ENCODE measurements around the gene LYPLA2.
"Not testable (repeated sequence)": the region's sequence is repeated elsewhere in the genome, so short reads cannot be mapped to it uniquely, and the experiment has no call there.

Gene LYPLA2

DNA sequence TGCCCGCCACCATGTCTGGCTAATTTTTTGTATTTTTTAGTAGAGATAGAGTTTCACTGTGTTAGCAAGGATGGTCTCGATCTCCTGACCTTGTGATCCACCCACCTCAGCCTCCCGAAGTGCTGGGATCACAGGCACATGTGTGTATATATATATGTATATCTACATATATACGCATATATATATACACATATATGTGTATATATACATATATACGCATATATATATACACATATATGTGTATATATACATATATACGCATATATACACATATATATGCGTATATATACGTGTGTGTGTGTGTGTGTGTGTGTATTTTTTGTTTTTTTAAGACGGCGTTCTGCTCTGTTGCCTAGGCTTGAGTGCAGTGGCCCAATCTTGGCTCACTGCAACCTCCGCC, 7.8 kb upstream of the LYPLA2 start:
- H3K9ac ChIP-seq (ENCODE audit: low read length); H3K9me3 ChIP-seq (ENCODE audit: control insufficient read depth, insufficient read depth, low read depth, low read length); H3K27me3 ChIP-seq (ENCODE audit: control insufficient read depth, insufficient read depth, low read length); H3K4me1 ChIP-seq (ENCODE audit: control insufficient read depth, insufficient read depth, low read length); H3K4me3 ChIP-seq (ENCODE audit: low read depth, low read length); H3K27ac ChIP-seq (ENCODE audit: low read depth, low read length): not testable (repeated sequence)
- peaks cover 65% of the 10 kb centered on the region for H3K36me3 ChIP-seq (ENCODE audit: control insufficient read depth, insufficient read depth, low read length)

DNA sequence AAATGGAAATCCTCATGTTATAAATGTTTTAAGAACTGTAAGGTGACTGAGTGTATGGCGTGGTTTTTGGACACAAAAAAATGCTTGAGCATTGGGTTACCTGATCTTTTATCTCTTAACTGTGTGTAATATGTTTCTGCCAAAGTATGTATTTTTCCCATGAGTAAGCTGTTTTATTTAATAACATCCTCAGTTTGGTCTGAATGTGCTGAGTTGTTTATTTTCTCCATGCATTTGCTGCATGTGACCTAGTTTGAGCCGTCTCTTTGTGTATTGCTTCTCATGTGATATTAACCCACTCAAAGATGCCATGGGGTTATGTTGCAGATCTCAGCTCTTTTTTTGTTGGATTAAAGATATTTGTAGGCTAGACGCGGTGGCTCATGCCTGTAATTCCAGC, 6.1 kb upstream of the LYPLA2 start:
- Histone ChIP-seq H3K4me1 (ENCODE audit: control insufficient read depth, insufficient read depth, low read length) (peaks cover 2% of the 10 kb centered on the region; the same call in 1 of the 2 replicates), H3K4me3 (ENCODE audit: low read depth, low read length) (no peak overlapping the region), H3K36me3 (ENCODE audit: control insufficient read depth, insufficient read depth, low read length) (peaks cover 71% of the 10 kb centered on the region), H3K27ac (ENCODE audit: low read depth, low read length) (no peak overlapping the region), H3K27me3 (ENCODE audit: control insufficient read depth, insufficient read depth, low read length) (no peaks in the 10 kb centered on the region), H3K9me3 (ENCODE audit: control insufficient read depth, insufficient read depth, low read depth, low read length) (no peaks in the 10 kb centered on the region), H3K9ac (ENCODE audit: low read length) (no peak overlapping the region)

GRCh38 chr1:23787701-23788100, 3.2 kb upstream of the LYPLA2 start:
- H3K9ac ChIP-seq (ENCODE audit: low read length): no peak overlapping the region
- H3K27ac ChIP-seq (ENCODE audit: low read depth, low read length): no peak overlapping the region
- H3K4me1 ChIP-seq (ENCODE audit: control insufficient read depth, insufficient read depth, low read length): peaks cover 15% of the 10 kb centered on the region
- no peak overlapping the region for H3K4me3 ChIP-seq (ENCODE audit: low read depth, low read length)
- no peaks in the 10 kb centered on the region for H3K27me3 ChIP-seq (ENCODE audit: control insufficient read depth, insufficient read depth, low read length)
- H3K9me3 ChIP-seq (ENCODE audit: control insufficient read depth, insufficient read depth, low read depth, low read length): no peaks in the 10 kb centered on the region
- peaks cover 49% of the 10 kb centered on the region for H3K36me3 ChIP-seq (ENCODE audit: control insufficient read depth, insufficient read depth, low read length)

DNA sequence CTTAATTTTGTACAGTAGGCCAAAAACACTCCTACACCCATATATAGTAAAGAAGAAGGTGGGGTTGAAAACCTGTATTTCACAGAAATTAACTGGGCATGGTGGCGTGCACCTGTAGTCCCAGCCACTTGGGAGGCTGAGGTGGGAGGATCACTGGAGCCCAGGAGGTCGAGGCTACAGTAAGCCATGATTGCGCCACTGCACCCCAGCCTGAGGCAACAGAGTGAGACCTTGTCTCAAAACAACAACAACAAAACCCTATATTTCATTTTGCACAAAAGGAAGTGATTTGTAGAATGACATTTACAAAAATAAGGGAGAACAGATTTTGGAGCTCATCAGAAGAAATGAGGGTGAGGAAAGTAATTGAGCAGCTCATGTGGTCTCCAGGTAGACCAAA, 2.2 kb upstream of the LYPLA2 start:
- peaks cover 53% of the 10 kb centered on the region for H3K36me3 ChIP-seq (ENCODE audit: control insufficient read depth, insufficient read depth, low read length)
- no peaks in the 10 kb centered on the region for H3K9me3 ChIP-seq (ENCODE audit: control insufficient read depth, insufficient read depth, low read depth, low read length)
- H3K27ac ChIP-seq (ENCODE audit: low read depth, low read length): no peak overlapping the region
- H3K27me3 ChIP-seq (ENCODE audit: control insufficient read depth, insufficient read depth, low read length): no peaks in the 10 kb centered on the region
- peaks cover 15% of the 10 kb centered on the region for H3K4me1 ChIP-seq (ENCODE audit: control insufficient read depth, insufficient read depth, low read length)
- H3K4me3 ChIP-seq (ENCODE audit: low read depth, low read length): no peak overlapping the region
- H3K9ac ChIP-seq (ENCODE audit: low read length): no peak overlapping the region

DNA sequence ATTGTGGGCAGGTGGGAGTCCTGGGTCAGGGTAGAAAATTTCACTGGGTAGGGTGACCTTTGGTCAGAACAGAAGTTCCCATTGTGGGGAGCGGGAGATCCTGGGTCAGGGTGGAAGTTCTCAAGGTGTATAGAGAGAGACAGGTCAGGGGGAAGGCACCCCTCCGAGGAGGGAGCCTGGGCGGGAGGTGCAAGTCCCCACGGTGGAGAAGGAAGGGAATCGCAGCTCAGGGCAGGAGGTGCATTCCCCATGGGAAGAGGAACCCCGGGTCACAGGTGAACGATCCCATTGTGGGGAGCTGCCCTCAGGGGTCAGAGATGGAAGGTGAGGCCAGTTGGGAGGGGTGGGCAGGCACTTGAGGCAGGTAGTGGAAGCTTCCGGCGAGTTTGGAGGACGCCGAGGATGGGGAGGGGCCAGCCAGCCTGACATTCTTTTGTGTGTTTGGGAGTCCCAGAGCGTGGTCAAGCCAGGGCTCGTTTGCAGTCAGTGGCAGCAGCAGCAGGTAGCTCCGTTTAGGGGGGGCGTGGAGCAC, 637 bp downstream of the LYPLA2 start:
- H3K4me3 ChIP-seq (ENCODE audit: low read depth, low read length): peak overlapping the region; percentile 83
- peak overlapping the region; percentile 77 for H3K9ac ChIP-seq (ENCODE audit: low read length)
- H3K27me3 ChIP-seq (ENCODE audit: control insufficient read depth, insufficient read depth, low read length): no peaks in the 10 kb centered on the region
- 0 out of 2 replicates have a peak overlapping the region, but pooled peaks have one; percentile 6 for H3K27ac ChIP-seq (ENCODE audit: low read depth, low read length)
- no peaks in the 10 kb centered on the region for H3K9me3 ChIP-seq (ENCODE audit: control insufficient read depth, insufficient read depth, low read depth, low read length)
- H3K36me3 ChIP-seq (ENCODE audit: control insufficient read depth, insufficient read depth, low read length): peaks cover 49% of the 10 kb centered on the region
- peaks cover 15% of the 10 kb centered on the region for H3K4me1 ChIP-seq (ENCODE audit: control insufficient read depth, insufficient read depth, low read length)

- H3K27ac ChIP-seq (ENCODE audit: low read depth, low read length): no peak overlapping the region
- H3K4me3 ChIP-seq (ENCODE audit: low read depth, low read length): peak overlapping the region; percentile 83
- H3K36me3 ChIP-seq (ENCODE audit: control insufficient read depth, insufficient read depth, low read length): peaks cover 50% of the 10 kb centered on the region
- H3K9me3 ChIP-seq (ENCODE audit: control insufficient read depth, insufficient read depth, low read depth, low read length): no peaks in the 10 kb centered on the region
- no peaks in the 10 kb centered on the region for H3K27me3 ChIP-seq (ENCODE audit: control insufficient read depth, insufficient read depth, low read length)
- peak overlapping the region; percentile 64 for H3K9ac ChIP-seq (ENCODE audit: low read length)
- peaks cover 15% of the 10 kb centered on the region for H3K4me1 ChIP-seq (ENCODE audit: control insufficient read depth, insufficient read depth, low read length)
Measured at GRCh38 chr1:23792151-23792945, 1.4 kb downstream of the LYPLA2 start.

- peaks cover 15% of the 10 kb centered on the region for H3K4me1 ChIP-seq (ENCODE audit: control insufficient read depth, insufficient read depth, low read length)
- H3K9ac ChIP-seq (ENCODE audit: low read length): no peak overlapping the region
- H3K36me3 ChIP-seq (ENCODE audit: control insufficient read depth, insufficient read depth, low read length): peaks cover 50% of the 10 kb centered on the region
- H3K9me3 ChIP-seq (ENCODE audit: control insufficient read depth, insufficient read depth, low read depth, low read length): no peaks in the 10 kb centered on the region
- H3K4me3 ChIP-seq (ENCODE audit: low read depth, low read length): no peak overlapping the region
- no peak overlapping the region for H3K27ac ChIP-seq (ENCODE audit: low read depth, low read length)
- H3K27me3 ChIP-seq (ENCODE audit: control insufficient read depth, insufficient read depth, low read length): no peaks in the 10 kb centered on the region
Measured at GRCh38 chr1:23793018-23793781, 2.3 kb downstream of the LYPLA2 start.

GRCh38 chr1:23793861-23794731, 3.2 kb downstream of the LYPLA2 start:
- Histone ChIP-seq H3K9me3 (ENCODE audit: control insufficient read depth, insufficient read depth, low read depth, low read length) (no peaks in the 10 kb centered on the region), H3K27me3 (ENCODE audit: control insufficient read depth, insufficient read depth, low read length) (no peaks in the 10 kb centered on the region), H3K4me1 (ENCODE audit: control insufficient read depth, insufficient read depth, low read length) (peaks cover 19% of the 10 kb centered on the region), H3K4me3 (ENCODE audit: low read depth, low read length) (no peak overlapping the region), H3K9ac (ENCODE audit: low read length) (no peak overlapping the region), H3K36me3 (ENCODE audit: control insufficient read depth, insufficient read depth, low read length) (peaks cover 51% of the 10 kb centered on the region), H3K27ac (ENCODE audit: low read depth, low read length) (no peak overlapping the region)

DNA sequence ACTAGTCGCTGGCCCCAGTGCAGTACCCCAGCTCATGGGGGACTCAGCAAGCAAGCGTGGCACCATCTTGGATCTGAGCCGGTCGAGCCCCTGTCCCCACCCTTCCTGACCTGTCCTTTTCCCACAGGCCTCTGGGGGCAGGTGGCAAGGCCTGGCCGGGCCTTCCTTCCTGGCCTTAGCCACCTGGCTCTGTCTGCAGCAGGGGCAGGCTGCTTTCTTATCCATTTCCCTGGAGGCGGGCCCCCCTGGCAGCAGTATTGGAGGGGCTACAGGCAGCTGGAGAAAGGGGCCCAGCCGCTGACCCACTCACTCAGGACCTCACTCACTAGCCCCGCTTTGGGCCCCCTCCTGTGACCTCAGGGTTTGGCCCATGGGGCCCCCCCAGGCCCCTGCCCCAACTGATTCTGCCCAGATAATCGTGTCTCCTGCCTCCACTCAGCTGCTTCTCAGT, 3.8 kb downstream of the LYPLA2 start:
- H3K27ac ChIP-seq (ENCODE audit: low read depth, low read length); H3K9ac ChIP-seq (ENCODE audit: low read length); H3K4me3 ChIP-seq (ENCODE audit: low read depth, low read length); H3K27me3 ChIP-seq (ENCODE audit: control insufficient read depth, insufficient read depth, low read length); H3K9me3 ChIP-seq (ENCODE audit: control insufficient read depth, insufficient read depth, low read depth, low read length): not testable (repeated sequence)
- Histone ChIP-seq H3K36me3 (ENCODE audit: control insufficient read depth, insufficient read depth, low read length) (peaks cover 51% of the 10 kb centered on the region), H3K4me1 (ENCODE audit: control insufficient read depth, insufficient read depth, low read length) (peaks cover 19% of the 10 kb centered on the region)

DNA sequence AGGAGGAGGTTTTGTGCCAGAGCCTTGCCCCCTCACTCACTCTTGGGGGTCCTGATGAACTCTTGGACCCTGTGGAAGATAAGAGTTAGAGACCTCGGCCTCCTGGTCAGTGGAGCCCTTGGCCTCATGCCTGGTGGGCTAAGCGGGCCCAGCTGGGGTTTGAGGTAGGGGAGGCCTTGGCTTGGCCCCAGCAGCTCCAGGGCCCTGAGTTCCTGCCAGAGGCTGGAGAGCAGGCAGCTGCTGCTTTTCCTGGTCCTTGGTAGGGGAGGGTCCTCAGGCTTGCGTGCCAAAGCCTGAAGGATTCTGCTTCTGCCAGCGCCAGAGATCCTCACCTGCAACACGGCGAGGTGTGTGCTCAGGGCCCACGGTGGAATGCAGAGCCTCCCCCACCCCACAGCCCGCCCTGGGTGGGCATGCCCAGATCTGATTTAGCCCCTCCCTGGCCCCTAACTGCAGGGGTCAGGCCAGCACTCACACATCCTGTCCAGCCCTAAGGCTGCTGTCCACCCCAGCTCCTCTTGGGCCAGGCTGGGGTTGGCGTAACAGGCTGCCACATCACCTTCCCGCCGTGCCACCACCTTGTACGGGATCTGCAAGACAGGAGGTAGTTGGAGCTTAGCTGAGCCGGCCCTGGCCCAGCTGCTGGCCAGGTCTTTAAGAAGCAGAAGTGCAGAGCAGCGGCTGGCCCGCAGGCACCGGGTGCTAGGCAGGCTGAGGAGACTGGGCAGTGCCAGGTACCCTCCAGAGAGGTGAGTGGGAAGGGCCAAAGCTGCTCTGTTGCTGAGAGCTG, 4.9 kb downstream of the LYPLA2 start:
- no peaks in the 10 kb centered on the region for H3K27me3 ChIP-seq (ENCODE audit: control insufficient read depth, insufficient read depth, low read length)
- peaks cover 12% of the 10 kb centered on the region for H3K4me1 ChIP-seq (ENCODE audit: control insufficient read depth, insufficient read depth, low read length)
- peaks cover 51% of the 10 kb centered on the region for H3K36me3 ChIP-seq (ENCODE audit: control insufficient read depth, insufficient read depth, low read length)
- H3K9me3 ChIP-seq (ENCODE audit: control insufficient read depth, insufficient read depth, low read depth, low read length): no peaks in the 10 kb centered on the region
- H3K27ac ChIP-seq (ENCODE audit: low read depth, low read length): no peak overlapping the region
- H3K4me3 ChIP-seq (ENCODE audit: low read depth, low read length): no peak overlapping the region
- H3K9ac ChIP-seq (ENCODE audit: low read length): no peak overlapping the region

All from HUES6 (cell line).